ENCODE measurements around the gene ZNF787.
A peak's percentile ranks its signal among the peaks of the same experiment; 100 is the strongest.

Gene ZNF787

DNA sequence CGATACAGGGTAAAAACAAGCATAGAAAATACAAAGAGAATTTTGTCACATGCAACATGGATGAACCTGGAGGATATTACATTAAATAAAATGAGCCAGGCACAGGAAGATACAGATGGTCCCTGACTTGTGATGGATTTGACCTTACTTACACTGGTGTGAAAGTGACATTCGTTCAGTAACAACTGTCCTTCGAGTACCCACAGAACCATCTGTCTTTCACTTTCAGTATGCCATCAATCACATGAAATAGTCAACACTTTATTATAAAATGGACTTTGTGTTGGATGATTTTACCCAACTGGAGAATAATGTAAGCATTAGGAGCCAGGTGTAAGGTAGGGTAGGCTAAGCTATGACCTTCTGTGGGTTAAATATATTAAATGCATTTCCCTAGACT lies 51.5 kb downstream of the ZNF787 start:
- H3K79me2 ChIP-seq (ENCODE audit: low read length), result no peaks in the 10 kb centered on the region
- no peak overlapping the region for H2AFZ ChIP-seq (ENCODE audit: low read depth, low read length)
- H3K4me1 ChIP-seq (ENCODE audit: low read length), result peaks cover 11% of the 10 kb centered on the region; the same call in 1 of the 2 replicates
- H3K9me3 ChIP-seq (ENCODE audit: insufficient read depth, low read length), result no peaks in the 10 kb centered on the region
- H3K27me3 ChIP-seq (ENCODE audit: low read depth, low read length), result peaks cover 4% of the 10 kb centered on the region
- no peak overlapping the region for H3K9ac ChIP-seq (ENCODE audit: low read length)
- TF ChIP-seq CTCF (IDR thresholded peaks at IDR 0.05; ENCODE audit: low read depth, low read length) (no peak), EZH2phosphoT487 (IDR thresholded peaks at IDR 0.05; ENCODE audit: low read depth) (no peak)
- no peak overlapping the region for H3K27ac ChIP-seq (ENCODE audit: low read length)
- H3K36me3 ChIP-seq (replicated peaks; ENCODE audit: low read depth, low read length), result no peaks in the 10 kb centered on the region
- H4K20me1 ChIP-seq (ENCODE audit: insufficient read depth, low read length), result no peaks in the 10 kb centered on the region
- no peak overlapping the region for H3K4me3 ChIP-seq (ENCODE audit: low read length)
- no peak overlapping the region for H3K4me2 ChIP-seq (ENCODE audit: low read length)

- Histone ChIP-seq H3K9me3 (ENCODE audit: insufficient read depth, low read length) (no peaks in the 10 kb centered on the region), H3K79me2 (ENCODE audit: low read length) (no peaks in the 10 kb centered on the region), H3K36me3 (replicated peaks; ENCODE audit: low read depth, low read length) (no peaks in the 10 kb centered on the region), H3K4me1 (ENCODE audit: low read length) (peaks cover 11% of the 10 kb centered on the region; the same call in 1 of the 2 replicates), H3K27ac (ENCODE audit: low read length) (no peak overlapping the region), H3K4me3 (ENCODE audit: low read length) (peak overlapping the region; percentile 77), H3K4me2 (ENCODE audit: low read length) (peak overlapping the region; percentile 93), H2AFZ (ENCODE audit: low read depth, low read length) (peak overlapping the region; percentile 93), H3K27me3 (ENCODE audit: low read depth, low read length) (peaks cover 14% of the 10 kb centered on the region), H3K9ac (ENCODE audit: low read length) (peak overlapping the region; percentile 26; the same call in 1 of the 2 replicates), H4K20me1 (ENCODE audit: insufficient read depth, low read length) (no peaks in the 10 kb centered on the region)
- TF ChIP-seq EZH2phosphoT487 (IDR thresholded peaks at IDR 0.05; ENCODE audit: low read depth), result no peak
- peak; percentile 98 for TF ChIP-seq CTCF (IDR thresholded peaks at IDR 0.05; ENCODE audit: low read depth, low read length)
These were observed 54.7 kb downstream of the ZNF787 start for GRCh38 chr19:56066152-56067023.

GRCh38 chr19:56053596-56053995 lies 67.5 kb downstream of the ZNF787 start:
- Histone ChIP-seq H3K79me2 (ENCODE audit: low read length) (no peaks in the 10 kb centered on the region), H3K4me2 (ENCODE audit: low read length) (no peak overlapping the region), H3K27ac (ENCODE audit: low read length) (no peak overlapping the region), H2AFZ (ENCODE audit: low read depth, low read length) (no peak overlapping the region), H3K4me3 (ENCODE audit: low read length) (no peak overlapping the region), H3K27me3 (ENCODE audit: low read depth, low read length) (peaks cover 5% of the 10 kb centered on the region; the same call in 1 of the 2 replicates), H3K36me3 (replicated peaks; ENCODE audit: low read depth, low read length) (no peaks in the 10 kb centered on the region), H4K20me1 (ENCODE audit: insufficient read depth, low read length) (no peaks in the 10 kb centered on the region), H3K4me1 (ENCODE audit: low read length) (no peaks in the 10 kb centered on the region), H3K9ac (ENCODE audit: low read length) (no peak overlapping the region), H3K9me3 (ENCODE audit: insufficient read depth, low read length) (no peaks in the 10 kb centered on the region)
- TF ChIP-seq CTCF (IDR thresholded peaks at IDR 0.05; ENCODE audit: low read depth, low read length) (no peak), EZH2phosphoT487 (IDR thresholded peaks at IDR 0.05; ENCODE audit: low read depth) (no peak)

Data from OCI-LY3 (cell line).